Ureter (tissue), 1 donor: ENCODE results near the gene CNOT10. TPM values are rescaled to one million over a fixed set of nuclear protein-coding genes. Genes with fewer than 3 reads are reported as not detected.
"Not testable (repeated sequence)": the region's sequence is repeated elsewhere in the genome, so short reads cannot be mapped to it uniquely, and the experiment has no call there.

Experiments used
- DNase-seq: peaks from one replicate; pipeline ENCODE4 v3.0.0-alpha.2; 2020; ENCODE audit warnings: low spot score
- total RNA-seq: library from RNA; stranded (reverse); gene quantifications from one replicate; pipeline ENCODE4 v1.2.4, GENCODE V29; 2023
- donor health status: DM: yes; HTN: yes; CAD: no.

Gene CNOT10
- total RNA-seq, 1 donor from 2014 or later, result 56.7 TPM

- no peak for DNase-seq
Measured at GRCh38 chr3:32696523-32696922, 11.5 kb downstream of the CNOT10 start.

DNA sequence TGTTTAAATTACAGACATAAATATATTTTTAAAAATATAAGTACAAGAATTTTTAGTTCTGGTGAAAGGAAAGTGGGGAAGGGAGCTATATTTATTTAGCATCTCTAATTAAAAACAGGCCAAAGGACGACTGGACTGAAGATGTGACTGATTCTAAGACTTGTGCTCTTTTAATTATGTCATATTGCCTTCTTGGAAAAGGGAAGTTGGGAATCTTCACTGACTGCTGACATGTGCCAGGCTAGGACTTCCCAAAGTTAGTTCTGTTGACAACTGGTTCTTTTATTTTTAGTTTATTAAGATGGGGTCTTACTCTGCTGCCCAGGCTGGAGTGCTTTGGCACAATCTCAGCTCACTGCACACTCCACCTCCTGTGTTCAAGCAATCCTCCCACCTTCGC, 13.5 kb downstream of the CNOT10 start:
- no peak for DNase-seq

DNA sequence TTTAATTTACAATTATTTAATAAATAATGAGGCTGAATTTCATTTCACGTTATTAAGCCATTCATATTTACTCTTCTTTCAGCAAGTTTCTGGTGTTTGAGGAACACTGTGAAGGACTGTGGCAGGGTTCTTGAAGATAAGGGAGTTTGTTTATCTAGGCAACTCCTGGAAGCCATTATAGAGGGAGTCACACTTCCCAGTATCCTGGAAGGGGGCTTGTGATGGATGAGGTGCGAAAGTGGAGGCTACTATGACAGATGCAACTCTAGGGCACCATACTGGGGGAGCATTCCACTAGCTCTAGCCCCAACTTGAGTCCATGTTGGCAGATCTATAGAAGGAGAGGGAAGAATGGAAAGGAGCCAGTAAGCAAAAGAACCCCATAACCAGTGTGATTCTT, 14.4 kb downstream of the CNOT10 start:
- DNase-seq, result no peak

- no peak for DNase-seq
Measured at GRCh38 chr3:32700244-32700643, 15.3 kb downstream of the CNOT10 start.

- no peak for DNase-seq
Measured at GRCh38 chr3:32703491-32703972, 18.5 kb downstream of the CNOT10 start.

- DNase-seq, result no peak
Measured at GRCh38 chr3:32705232-32705631, 20.2 kb downstream of the CNOT10 start.

DNA sequence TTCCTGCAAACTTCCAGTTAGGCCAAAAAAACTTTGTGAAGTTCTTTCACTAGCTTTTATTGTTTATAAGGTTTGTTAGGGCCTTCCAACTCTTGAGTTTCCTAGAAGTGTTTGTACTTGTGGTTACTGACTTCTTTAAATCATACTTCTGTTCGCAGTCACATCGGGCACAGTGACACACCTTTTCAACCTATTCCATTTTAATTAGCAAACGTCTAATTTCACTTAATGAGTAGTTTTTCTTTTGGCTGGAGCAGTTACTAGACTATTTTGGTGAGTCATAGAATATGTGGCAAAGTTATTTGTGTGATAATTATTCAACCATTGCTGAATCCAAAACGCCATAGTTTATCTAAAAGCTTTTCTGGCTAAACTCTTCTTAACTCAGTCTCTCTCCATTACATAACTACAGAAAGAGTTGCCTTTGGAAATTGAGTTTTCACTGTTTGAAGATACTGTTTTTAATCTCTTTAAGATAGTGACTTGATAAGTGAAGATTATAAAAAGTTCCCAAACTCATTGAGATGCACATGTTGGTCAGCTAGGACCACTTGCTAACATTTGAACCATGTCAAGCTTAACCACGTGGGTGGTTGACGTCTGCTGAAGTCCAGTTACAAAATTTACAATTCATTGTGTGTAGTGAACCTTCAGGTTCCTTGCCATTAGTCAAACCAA, 21.5 kb downstream of the CNOT10 start:
- DNase-seq, result no peak

DNA sequence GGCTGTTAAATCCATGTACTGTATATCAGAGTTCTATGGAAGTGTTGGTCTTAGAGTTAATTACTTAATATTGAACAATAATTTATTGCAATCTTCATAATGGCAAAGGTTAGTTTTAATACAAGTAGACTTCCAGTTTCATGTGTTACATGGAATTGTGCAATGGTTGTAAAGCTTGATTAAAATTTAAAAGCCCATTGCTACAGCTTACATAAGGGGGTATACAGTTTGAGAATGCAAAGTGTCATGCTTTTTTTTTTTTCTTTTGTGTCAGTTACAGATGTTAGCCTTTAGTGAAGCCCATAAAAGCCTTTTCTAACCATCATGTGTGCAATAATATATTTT, 22.0 kb downstream of the CNOT10 start:
- no peak for DNase-seq

- no peak for DNase-seq
Measured at GRCh38 chr3:32708672-32709283, 23.8 kb downstream of the CNOT10 start.

- no peak for DNase-seq
Measured at GRCh38 chr3:32709346-32709745, 24.4 kb downstream of the CNOT10 start.

DNA sequence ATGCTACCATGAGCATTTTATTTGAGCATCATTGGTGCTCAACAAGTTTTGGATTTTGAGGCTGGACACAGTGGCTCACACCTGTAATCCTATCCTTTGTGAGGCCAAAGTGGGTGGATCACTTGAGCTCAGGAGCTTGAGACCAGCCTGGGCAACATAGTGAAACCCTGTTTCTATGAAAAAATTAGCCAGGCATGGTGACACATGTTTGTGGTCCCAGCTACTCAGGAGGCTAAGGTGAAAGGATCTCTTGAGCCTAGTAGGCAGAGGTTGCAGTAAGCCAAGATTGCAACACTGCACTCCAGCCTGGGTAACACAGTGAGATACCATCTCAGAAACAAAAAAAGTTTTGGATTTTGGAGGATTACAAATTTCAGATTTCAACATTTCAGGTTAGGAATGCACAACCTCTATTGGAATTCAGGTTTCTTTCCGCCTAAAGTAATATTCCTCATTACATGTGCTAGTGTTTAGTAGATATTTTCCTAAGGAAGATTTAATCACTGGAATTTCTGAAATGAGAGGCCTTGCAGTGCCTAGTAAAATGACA, 27.6 kb downstream of the CNOT10 start:
- no peak for DNase-seq

DNA sequence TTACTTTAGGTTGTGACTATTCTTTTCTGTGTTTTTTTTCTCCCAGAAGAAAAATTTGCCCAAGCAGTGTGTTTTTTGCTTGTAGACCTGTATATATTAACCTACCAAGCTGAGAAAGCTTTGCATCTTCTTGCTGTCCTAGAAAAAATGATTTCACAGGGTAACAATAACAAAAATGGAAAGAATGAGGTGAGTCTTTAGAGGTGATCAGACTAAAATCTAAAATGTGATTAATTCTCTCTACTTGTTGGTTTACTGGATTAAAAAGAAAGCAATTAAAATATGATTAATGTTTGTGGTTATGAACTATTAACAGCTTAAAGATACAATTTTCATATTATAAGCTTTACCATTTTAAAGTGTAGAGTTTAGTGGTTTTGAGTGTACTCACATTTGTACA, 28.2 kb downstream of the CNOT10 start:
- no peak for DNase-seq

- no peak for DNase-seq
Measured at GRCh38 chr3:32719335-32719734, 34.3 kb downstream of the CNOT10 start.

GRCh38 chr3:32719931-32720330, 34.9 kb downstream of the CNOT10 start:
- no peak for DNase-seq

- DNase-seq, result no peak
Measured at GRCh38 chr3:32725721-32726120, 40.7 kb downstream of the CNOT10 start.

DNA sequence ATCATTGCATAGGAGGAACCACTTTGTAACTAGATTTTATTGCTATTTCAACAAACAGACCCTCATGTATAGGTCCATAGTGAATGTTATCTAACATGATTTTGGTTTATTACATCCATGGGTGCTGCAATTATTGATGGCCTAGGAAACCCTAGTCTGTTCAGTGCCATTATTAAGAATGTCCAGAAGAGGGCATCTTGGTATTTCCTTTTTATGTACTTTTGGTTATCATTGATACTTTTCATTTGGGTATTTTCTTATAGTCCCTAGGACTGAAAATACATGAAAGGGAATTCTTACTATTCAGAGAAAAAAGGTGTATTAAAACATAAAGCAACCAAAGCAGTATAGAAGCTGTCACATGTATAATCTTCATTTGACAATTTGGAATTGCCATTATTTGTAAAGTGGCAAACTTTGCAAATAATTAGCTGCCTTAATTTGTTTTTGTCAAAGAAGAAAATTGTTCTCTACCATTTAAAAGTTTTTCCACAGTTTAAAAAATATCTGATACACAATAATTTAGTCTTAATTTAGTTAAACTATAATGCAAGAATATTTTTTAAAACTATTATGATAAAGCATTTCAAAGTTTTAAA, 48.7 kb downstream of the CNOT10 start:
- DNase-seq, result no peak

GRCh38 chr3:32734756-32735155, 49.8 kb downstream of the CNOT10 start:
- DNase-seq, result no peak

- DNase-seq, result not testable (repeated sequence)
Measured at GRCh38 chr3:32743470-32743869, 58.5 kb downstream of the CNOT10 start.

DNA sequence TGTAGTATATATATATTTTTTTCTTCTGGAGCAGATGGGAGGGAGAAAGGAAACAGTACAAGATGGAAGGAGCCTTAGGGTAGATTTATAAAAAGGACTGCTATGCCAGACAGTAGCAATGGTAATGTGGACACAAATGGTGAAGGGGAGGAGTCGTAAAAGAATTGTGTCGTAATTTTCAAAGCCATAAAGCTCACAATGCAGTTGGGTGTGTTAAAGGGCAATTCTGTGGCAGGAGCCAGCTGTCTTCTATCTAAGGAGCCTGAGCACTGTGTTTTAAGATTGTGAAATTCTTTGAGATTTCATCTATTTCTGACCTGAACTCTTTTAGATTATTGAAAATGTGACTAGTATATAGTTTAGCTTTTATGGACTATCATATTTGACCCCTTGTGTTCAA, 58.9 kb downstream of the CNOT10 start:
- DNase-seq, result no peak

DNA sequence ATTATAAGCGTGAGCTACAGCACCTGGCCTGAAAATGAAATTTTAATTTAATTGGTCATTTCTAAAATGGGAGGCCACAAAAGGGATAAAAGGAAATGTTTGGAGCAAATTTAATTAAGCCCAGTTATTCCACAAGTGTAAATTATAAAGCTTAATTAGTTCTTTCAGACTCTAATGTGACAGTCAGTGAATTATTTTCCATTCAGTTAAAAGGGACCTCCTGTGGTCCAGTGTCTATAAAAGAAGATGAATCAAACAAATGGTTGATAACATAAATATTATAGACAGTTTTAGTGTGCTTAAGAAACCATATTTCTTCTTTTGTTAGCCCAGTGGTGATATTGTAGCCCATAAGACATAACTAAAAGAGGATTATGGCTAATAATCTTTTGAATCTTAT, 66.4 kb downstream of the CNOT10 start:
- no peak for DNase-seq

DNA sequence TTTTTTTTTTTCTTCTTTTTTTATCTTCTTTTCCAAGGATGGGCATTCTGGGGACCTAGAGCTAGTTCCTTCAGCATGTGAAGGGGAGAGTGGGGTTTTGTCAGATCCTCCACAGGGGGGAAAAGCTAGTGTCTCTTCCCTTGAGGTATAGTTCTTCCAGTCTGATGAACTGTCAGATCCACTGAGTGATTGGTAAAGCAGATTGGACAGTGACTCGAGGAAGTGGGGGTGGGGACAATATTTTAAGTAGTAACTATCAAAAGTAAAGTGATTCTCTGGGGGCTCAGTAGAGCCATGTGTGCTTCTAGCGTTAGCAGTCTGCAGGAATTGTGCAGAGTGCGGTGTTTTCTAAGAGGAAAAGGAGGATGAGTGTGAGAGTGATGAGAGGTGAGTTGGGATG, 70.8 kb downstream of the CNOT10 start:
- no peak for DNase-seq

- no peak for DNase-seq
Measured at GRCh38 chr3:32757618-32758374, 72.8 kb downstream of the CNOT10 start.
